HG03159 (cell line): Measurements from ENCODE around the gene NODAL.
"Not testable (repeated sequence)": the region's sequence is repeated elsewhere in the genome, so short reads cannot be mapped to it uniquely, and the experiment has no call there.

ENCODE experiments used
- ATAC-seq: cut with Tn5 transposase; IDR thresholded peaks from one replicate; pipeline ENCODE4 v1.9.1; 2021; ENCODE audit warnings: mild to moderate bottlenecking, moderate library complexity; ENCODE audit not compliant: unreplicated experiment

The NODAL gene

GRCh38 chr10:70441161-70441894 is at the start of gene NODAL:
Gene NODAL (minus strand): TSS chr10:70441681. CDS start chr10:70441667, 14 bp downstream.
- ATAC-seq = no peak

GRCh38 chr10:70490142-70490541 is 48.7 kb upstream of the NODAL start:
- ATAC-seq = no peak

GRCh38 chr10:70487824-70488223 is 46.3 kb upstream of the NODAL start:
- ATAC-seq = no peak

GRCh38 chr10:70483872-70484271 is 42.4 kb upstream of the NODAL start:
- not testable (repeated sequence) for ATAC-seq

- no peak for ATAC-seq
Measured at GRCh38 chr10:70482982-70483760, 41.7 kb upstream of the NODAL start.

GRCh38 chr10:70481831-70482530 is 40.5 kb upstream of the NODAL start:
- no peak for ATAC-seq

GRCh38 chr10:70481105-70481504 is 39.6 kb upstream of the NODAL start:
- no peak for ATAC-seq

- no peak for ATAC-seq
Measured at GRCh38 chr10:70480239-70480861, 38.9 kb upstream of the NODAL start.

- no peak for ATAC-seq
Measured at GRCh38 chr10:70479626-70480238, 38.3 kb upstream of the NODAL start.

GRCh38 chr10:70479165-70479581 is 37.7 kb upstream of the NODAL start:
- no peak for ATAC-seq

GRCh38 chr10:70478191-70479164 is 37.0 kb upstream of the NODAL start, which contains the start of gene PALD1:
Gene PALD1 (plus strand): TSS chr10:70478767. CDS start chr10:70525952, 47,185 bp downstream.
- no peak for ATAC-seq

- ATAC-seq = no peak
Measured at GRCh38 chr10:70477661-70478162, 36.2 kb upstream of the NODAL start.

- ATAC-seq = no peak
Measured at GRCh38 chr10:70476249-70477035, 35.0 kb upstream of the NODAL start.

- ATAC-seq = no peak
Measured at GRCh38 chr10:70475661-70476060, 34.2 kb upstream of the NODAL start.

GRCh38 chr10:70474780-70475179 is 33.3 kb upstream of the NODAL start:
- no peak for ATAC-seq

- no peak for ATAC-seq
Measured at GRCh38 chr10:70472799-70473454, 31.4 kb upstream of the NODAL start.

- ATAC-seq = no peak
Measured at GRCh38 chr10:70466951-70467350, 25.5 kb upstream of the NODAL start.

GRCh38 chr10:70465832-70466231 is 24.4 kb upstream of the NODAL start:
- ATAC-seq = no peak
